Osteocyte (in vitro differentiated cells): ENCODE results near the gene RNF208. TPM values are rescaled to one million over a fixed set of nuclear protein-coding genes. Genes with fewer than 3 reads are reported as not detected.
"Not testable (repeated sequence)": the region's sequence is repeated elsewhere in the genome, so short reads cannot be mapped to it uniquely, and the experiment has no call there.

Source experiments
- DNase-seq: peaks from one replicate; pipeline ENCODE4 v3.0.0; 2021; ENCODE audit warnings: mixed read lengths; ENCODE audit not compliant: unreplicated experiment; ENCODE audit errors: extremely low spot score
- H3K27ac Mint-ChIP-seq: one replicate; pipeline ENCODE4 v1.8.0; 2021; ENCODE audit warnings: mild to moderate bottlenecking, mixed read lengths; ENCODE audit not compliant: unreplicated experiment
- H3K27me3 Mint-ChIP-seq: one replicate; pipeline ENCODE4 v1.8.0; 2021; ENCODE audit warnings: mixed read lengths; ENCODE audit not compliant: unreplicated experiment
- H3K36me3 Mint-ChIP-seq: one replicate; pipeline ENCODE4 v1.8.0; 2021; ENCODE audit warnings: mixed read lengths; ENCODE audit not compliant: unreplicated experiment
- H3K4me1 Mint-ChIP-seq: one replicate; pipeline ENCODE4 v1.8.0; 2021; ENCODE audit warnings: mixed read lengths; ENCODE audit not compliant: unreplicated experiment
- H3K4me3 Mint-ChIP-seq: one replicate; pipeline ENCODE4 v1.8.0; 2021; ENCODE audit warnings: mild to moderate bottlenecking, moderate library complexity, mixed read lengths; ENCODE audit not compliant: unreplicated experiment
- H3K9me3 Mint-ChIP-seq: one replicate; pipeline ENCODE4 v1.8.0; 2021; ENCODE audit warnings: mixed read lengths; ENCODE audit not compliant: unreplicated experiment
- total RNA-seq: library from RNA; stranded (reverse); gene quantifications from 2 replicates; pipeline ENCODE4 v1.2.1, GENCODE V29; 2021
- TF ChIP-seq, protein P1 (sequence below): fragments of 200-600 bp; sonication (generic); IDR thresholded peaks from 2 replicates; pipeline ENCODE4 v1.5.0; 2021; ENCODE audit warnings: antibody characterized with exemption, mild to moderate bottlenecking, moderate library complexity

RNF208 gene
- total RNA-seq, 1 donor from 2014 or later: 7.2 TPM

DNA sequence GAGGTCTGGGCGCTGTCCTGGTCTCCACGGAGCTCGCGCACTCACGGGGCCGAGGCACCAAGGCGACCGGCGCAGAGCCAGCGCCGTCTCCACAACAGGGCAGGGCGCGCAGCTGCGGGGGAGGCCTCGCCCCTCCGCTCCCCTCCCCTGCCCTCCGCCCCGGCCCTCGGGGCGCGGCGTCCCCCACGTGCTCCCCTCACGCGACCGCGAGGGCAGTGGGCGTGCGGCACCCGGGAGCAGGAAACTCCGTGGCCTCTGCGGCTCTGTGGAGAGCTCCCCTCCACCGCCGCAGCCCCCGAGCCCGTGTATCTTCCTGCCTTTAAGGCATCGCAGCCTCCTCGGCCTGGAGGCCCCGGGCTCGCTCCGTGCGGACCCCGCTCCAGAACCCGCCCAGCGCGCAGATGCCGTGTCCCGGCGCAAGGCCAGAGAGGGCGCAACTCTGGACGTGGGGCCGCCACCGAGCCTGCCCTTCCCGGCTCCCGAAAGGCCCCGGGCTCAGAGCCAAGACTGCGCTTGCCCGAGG is 18.3 kb upstream of the RNF208 start:
- Mint-ChIP-seq H3K4me1 (peaks cover 31% of the 10 kb centered on the region), H3K27me3 (no peaks in the 10 kb centered on the region), H3K9me3 (no peaks in the 10 kb centered on the region), H3K4me3 (peak overlapping the region; percentile 76), H3K36me3 (peaks cover 9% of the 10 kb centered on the region), H3K27ac (peak overlapping the region; percentile 82)
- TF ChIP-seq, protein P1, sequence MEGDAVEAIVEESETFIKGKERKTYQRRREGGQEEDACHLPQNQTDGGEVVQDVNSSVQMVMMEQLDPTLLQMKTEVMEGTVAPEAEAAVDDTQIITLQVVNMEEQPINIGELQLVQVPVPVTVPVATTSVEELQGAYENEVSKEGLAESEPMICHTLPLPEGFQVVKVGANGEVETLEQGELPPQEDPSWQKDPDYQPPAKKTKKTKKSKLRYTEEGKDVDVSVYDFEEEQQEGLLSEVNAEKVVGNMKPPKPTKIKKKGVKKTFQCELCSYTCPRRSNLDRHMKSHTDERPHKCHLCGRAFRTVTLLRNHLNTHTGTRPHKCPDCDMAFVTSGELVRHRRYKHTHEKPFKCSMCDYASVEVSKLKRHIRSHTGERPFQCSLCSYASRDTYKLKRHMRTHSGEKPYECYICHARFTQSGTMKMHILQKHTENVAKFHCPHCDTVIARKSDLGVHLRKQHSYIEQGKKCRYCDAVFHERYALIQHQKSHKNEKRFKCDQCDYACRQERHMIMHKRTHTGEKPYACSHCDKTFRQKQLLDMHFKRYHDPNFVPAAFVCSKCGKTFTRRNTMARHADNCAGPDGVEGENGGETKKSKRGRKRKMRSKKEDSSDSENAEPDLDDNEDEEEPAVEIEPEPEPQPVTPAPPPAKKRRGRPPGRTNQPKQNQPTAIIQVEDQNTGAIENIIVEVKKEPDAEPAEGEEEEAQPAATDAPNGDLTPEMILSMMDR: no peak
- DNase-seq: peak; percentile 91

DNA sequence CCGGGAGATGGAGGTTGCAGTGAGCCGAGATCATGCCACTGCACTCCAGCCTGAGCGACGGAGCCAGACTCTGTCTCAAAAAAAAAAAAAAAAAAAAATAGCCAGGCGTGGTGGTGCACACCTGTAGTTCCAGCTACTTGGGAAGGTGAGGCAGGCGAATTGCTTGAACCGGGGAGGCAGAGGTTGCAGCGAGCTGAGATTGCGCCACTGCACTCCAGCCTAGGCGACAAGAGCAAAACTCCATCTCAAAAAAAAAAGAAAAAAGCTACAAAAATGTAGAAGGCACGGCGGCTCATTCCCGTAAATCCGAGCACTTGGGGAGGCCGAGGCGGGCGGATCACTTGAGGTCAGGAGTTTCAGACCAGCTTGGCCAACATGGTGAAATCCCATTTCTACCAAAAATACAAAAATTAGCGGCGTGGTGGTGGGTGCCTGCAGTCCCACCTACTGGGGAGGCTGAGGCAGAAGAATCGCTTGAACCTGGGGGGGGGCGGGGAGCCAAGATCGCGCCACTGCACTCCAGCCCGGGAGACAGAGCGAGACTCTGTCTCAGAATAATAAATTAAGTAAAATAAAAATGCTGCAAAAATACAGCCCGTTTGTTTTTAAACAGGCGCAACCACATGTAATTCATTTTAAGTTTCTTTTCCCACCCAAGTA is 17.6 kb upstream of the RNF208 start:
- H3K27me3 Mint-ChIP-seq, DNase-seq, H3K9me3 Mint-ChIP-seq, H3K36me3 Mint-ChIP-seq: not testable (repeated sequence)
- Mint-ChIP-seq H3K4me3 (peak overlapping the region; percentile 76), H3K4me1 (peaks cover 31% of the 10 kb centered on the region), H3K27ac (peak overlapping the region; percentile 82)

DNA sequence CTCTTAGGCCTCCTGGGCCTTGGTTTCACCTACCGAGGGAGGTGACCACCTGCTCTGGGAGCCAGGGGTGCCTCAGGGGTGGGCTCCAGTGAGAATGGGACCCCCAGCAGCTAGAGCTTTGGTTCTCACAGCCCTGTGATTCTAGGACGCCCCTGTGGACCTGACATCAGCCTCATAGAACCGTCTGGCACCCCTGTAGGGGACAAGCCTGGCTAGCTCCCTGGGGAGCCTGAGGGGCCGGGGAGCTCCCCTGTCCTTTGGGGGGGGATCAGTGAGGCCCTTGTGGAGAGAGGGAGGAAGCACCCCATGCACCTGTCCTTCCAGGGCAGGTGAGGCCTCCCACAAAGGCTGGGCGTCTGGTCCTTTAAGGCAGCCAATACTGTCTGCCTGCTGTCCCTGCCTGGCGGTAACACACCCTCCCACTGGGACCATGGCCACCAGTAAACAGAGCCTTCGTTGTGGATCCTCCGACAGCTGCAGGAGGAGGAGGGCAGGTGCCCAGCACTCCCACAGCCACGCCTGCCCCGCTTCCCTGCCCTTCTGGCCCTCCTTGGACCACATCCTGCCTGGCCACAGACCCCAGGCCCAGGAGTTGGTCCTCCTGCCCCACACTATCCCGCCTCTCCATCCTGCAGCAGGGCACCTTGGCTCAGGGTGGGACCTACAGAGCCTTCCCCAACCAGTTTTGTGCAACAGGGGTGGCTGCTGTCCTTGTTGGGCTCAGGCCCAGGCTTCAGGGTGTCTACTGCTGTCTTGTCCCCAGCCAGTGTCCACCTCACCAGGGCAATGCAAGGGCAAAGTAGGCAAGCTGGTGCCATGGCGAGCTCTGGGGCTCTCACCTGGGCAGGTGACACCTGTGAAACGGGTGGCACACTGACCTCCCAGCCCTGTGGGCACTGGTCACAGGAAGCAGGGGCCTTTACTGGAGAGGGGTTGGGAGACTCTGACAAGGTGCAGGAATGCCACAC is 16.0 kb upstream of the RNF208 start:
- H3K27me3 Mint-ChIP-seq: no peaks in the 10 kb centered on the region
- peaks cover 24% of the 10 kb centered on the region for H3K4me1 Mint-ChIP-seq
- H3K9me3 Mint-ChIP-seq: no peaks in the 10 kb centered on the region
- no peak for DNase-seq
- TF ChIP-seq, protein P1: no peak
- no peak overlapping the region for H3K27ac Mint-ChIP-seq
- H3K36me3 Mint-ChIP-seq: peaks cover 9% of the 10 kb centered on the region
- H3K4me3 Mint-ChIP-seq: no peak overlapping the region

DNA sequence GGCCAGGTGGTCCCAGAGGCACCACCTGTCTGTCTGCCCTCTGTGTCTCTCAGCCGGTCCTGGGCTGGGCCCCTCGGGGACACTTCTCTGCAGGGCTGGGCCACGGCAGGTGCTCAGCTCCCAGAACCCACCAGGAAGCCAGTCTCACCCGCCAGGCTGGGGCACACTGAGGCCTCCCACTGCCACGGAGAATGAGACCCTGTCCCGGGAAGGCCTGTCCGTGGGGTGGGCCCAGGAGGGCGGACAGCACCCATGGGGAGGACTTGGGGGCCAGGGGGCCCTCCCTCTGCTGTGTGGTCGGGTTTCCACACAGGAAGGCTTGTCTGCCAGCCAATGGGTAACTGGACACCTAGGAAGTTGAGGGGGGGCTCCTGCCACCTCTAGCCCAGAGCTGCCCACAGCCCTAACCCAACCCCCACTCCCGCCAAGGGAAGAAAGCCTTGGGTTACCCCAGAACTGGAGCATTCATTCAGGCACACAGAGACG is 14.9 kb upstream of the RNF208 start:
- TF ChIP-seq, protein P1: no peak
- Mint-ChIP-seq H3K27ac (no peak overlapping the region), H3K9me3 (no peaks in the 10 kb centered on the region), H3K36me3 (no peaks in the 10 kb centered on the region), H3K4me1 (peaks cover 14% of the 10 kb centered on the region), H3K4me3 (no peak overlapping the region), H3K27me3 (no peaks in the 10 kb centered on the region)
- no peak for DNase-seq

DNA sequence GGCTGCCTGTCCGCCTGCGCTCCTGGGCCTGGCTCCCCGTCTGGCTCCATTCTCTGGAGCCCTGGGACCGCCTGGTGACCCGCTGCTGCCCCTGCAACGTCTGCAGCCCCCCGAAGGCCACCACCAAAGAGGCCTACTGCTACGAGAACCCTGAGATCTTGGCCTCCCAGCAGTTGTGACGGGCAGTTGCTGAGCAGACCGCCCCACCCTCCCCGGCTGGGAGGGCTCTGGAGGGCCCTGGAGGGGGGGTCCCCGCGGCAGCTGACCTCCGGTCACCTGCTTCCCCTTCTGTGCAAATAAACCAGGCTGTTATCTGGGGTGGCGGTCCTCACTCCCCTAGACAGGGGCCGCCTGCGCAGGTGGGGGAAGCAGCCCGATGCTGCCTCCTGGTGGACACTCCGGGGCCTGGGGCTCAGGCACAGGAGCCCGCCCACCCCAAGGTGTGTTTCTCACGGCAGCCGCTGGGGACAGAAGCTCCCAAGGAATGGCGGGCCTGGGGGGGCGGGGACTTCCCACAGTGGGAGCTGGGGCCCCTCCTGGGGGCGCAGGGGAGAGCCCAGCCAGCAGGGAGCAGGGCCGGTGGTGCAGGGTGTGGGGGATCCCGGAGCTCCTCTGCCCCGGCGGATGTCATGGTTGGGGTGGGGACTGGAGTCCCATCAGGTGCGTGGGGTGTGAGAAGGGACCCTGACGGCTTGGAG is 14.3 kb upstream of the RNF208 start:
- H3K9me3 Mint-ChIP-seq: no peaks in the 10 kb centered on the region
- H3K4me3 Mint-ChIP-seq: no peak overlapping the region
- TF ChIP-seq, protein P1: peak; percentile 96
- no peaks in the 10 kb centered on the region for H3K27me3 Mint-ChIP-seq
- peak; percentile 94 for DNase-seq
- H3K4me1 Mint-ChIP-seq: peaks cover 14% of the 10 kb centered on the region
- no peaks in the 10 kb centered on the region for H3K36me3 Mint-ChIP-seq
- H3K27ac Mint-ChIP-seq: no peak overlapping the region
